NCI-H1436 (cell line): ENCODE measurements around the gene AUTS2.
A peak's percentile ranks its signal among the peaks of the same experiment; 100 is the strongest.

Experiments used
- DNase-seq: peaks from one replicate; lab custom pipeline; 2025; lab: John Stamatoyannopoulos, UW

The AUTS2 gene

DNA sequence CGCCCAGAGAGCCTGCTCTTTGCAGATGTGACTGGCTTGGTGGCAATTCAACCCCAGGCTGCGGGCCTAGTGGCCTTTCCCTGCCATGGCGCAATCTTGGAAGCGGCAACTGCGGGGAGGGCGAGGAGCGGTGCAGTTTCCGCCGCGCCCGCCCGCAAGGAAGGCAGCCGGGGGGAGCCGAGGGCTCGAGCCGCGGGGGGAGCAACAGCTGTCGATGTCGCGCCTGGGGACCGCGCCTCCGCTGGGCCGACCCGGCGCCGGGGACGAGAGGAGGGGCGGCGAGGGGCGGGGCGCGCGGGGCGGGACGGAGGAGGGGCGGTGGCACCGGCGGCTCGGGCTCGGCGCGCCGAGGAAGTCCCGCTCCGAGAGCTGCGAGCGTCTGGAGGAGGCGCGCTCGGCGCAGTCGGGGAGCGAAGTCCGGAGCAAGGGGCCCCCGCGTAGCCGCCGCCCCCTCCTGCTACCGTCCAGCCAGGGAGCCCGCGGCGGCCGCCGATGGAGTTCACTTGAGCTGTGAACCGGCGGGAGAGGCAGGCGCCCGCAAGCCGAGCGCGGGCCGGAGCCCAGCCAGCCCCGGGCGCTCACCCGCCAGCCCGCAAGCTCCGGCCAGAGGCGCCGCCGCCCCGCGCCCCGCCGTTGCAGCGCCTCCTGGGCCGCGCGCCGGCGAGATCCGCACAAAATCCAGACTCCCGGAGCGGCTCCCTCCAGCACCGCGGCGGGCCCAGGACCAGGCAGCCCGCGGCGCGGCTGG, 1095.6 kb downstream of the AUTS2 start:
- peak; percentile 64 for DNase-seq

DNA sequence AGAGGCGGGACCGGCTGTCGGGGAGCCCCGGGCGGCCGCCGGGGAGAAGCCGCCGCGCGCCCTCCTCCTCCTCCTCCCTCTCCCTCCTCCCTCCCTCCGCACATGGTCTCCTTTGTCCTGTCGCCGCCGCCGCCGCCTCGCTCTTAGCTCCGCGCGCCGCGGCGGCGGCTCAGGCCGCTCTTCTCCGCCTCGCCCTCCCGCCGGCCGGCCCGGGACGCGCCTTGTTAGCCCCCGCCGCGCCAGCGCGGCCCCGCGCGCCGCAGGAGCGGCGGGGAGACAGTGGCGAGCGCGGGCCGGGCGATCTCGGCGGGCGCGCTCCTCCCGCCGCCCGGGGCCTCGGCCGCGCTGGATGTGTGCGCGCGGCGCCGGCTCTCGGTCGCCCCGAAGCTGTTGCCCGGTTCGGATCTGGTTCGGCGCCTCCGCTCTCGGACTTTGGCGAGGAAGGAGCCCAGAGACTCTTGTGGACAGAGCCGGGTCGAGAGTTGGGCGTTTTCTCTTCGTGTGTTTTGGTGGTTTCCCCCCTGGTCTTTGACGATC, 1096.2 kb downstream of the AUTS2 start:
- peak; percentile 47 for DNase-seq

- no peak for DNase-seq
These were observed 1096.9 kb downstream of the AUTS2 start for GRCh38 chr7:70694971-70695794.

DNA sequence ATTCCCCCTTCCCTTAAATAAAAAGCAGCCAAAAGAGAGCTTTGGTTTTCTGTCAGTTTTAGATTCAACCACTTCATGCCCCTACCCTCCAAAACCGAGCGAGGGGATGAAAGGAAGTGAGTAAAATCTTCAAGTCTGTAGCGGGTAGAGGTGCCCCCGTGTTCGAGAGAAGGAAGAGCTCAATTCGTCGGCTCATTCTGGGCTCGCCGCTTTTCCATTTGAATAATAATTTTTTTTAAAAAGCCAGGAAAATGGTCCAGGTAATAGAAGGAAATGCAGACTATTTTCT, 1097.5 kb downstream of the AUTS2 start:
- no peak for DNase-seq

DNA sequence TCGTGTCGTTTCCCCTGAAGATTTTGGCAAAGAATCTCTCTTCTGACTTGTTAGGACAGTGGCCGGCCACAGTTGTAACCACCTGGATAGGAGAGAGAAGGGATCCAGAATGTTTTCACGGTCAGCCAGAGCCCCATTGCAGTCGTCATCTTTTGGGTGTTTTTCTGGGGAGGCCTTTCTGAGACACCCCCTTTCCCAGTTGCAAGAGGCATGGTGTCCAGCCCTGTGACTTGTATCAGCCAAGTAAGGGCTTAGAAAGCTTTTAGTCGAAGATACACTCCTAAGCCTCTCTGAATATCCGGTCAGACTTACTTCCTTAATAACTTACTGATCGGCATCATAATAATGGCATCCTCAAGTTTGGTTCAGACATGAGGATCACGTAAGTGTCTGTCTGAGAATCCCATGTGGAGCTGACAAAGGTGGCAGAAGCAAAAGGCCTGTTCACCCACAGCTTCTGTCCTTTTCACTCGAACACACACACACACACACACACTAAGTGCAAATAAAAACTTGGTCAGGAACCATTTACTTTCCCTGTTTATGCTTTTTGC, 1098.0 kb downstream of the AUTS2 start:
- DNase-seq, result no peak

DNA sequence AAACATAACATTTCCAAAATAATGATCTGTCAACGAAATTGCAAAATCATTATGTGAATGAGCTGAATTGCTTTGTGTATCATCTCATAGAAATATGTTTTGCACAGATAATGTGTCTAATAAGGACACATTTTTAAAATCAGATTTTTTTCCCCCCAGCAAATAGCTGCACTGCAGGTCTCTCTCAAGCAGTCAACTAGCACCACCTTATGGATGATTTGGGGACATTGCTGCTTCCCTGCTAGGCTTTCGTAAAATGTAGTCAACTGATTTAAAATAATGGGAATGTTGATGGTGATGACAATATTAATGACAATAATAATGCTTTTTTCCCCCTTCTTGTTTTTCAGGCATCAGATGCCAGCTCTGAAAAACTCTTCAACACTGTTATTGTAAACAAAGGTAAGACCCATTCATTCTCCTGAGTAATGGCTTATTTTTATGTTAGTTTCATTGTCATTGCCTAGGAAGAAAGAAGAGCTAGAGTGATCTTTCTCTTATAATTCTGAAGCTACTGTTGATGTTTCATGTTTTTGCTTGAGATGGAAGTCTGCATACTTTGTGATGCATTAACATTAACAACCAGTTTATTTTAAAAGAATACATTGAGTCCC, 1100.1 kb downstream of the AUTS2 start:
- peak; percentile 47 for DNase-seq

- DNase-seq, result no peak
These were observed 1101.0 kb downstream of the AUTS2 start for GRCh38 chr7:70699271-70699670.

DNA sequence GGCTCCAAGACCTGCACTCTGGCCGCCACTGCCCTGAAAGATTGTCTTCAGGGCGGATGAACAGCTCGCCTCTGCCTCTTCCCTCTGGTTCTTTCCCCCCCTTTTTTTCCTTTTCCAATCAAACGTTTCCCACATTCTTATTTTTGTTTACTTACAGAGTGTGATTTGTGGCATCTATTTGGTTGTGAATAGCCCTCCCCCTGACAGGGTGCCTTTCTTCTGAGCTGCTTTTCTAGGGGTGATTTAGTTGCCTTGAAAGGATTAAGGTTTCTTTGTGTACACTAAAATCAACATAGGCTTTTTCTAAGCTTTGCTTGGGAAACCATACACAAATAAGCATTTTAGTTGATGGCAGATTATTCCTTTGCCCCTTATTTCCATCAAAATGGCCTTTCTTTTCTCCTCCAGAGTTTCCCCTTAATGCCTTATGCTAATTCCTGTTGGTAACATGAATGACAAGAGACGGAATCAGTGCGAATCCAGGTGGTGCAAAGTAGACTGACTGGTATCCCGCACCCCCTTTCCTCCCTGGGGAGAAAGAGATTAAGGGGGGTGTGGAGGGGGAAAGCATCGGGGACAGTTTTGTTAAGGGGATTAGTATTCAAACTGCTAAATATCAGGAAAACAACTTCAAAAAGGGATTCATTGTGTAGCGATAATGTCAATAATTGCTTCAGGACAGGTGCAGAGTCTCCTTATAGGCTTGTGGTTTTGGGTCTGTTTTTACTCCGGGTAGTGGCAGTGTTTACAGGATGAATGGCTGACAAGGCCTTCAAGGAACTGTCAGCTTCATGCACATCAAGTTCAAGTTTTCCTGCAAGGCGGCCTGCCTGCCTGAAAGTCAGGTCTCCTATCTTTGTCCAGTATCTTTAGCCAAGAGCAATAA, 1102.0 kb downstream of the AUTS2 start:
- peak; percentile 61 for DNase-seq

- no peak for DNase-seq
These were observed 1102.7 kb downstream of the AUTS2 start for GRCh38 chr7:70700941-70701425.

DNA sequence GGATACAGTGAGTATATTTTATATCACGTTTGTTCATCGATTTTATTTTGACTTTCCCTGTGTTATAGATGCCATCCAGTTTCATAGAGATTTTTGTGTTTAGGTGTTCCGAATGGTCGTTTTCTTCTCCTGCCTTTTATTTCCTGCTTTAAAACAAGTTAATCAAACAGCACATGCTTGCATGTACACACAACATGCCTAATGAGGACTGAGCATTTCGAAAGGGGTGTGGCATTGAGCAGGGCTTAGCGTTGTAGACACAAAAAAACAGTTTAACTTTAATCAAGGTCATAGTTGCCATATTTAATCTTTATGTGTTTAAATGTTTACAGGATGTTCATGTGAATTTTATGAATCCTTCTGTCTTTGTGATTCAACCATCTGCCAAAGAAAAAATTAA, 1103.2 kb downstream of the AUTS2 start:
- DNase-seq, result no peak

GRCh38 chr7:70701991-70702390, 1103.7 kb downstream of the AUTS2 start:
- DNase-seq, result no peak

DNA sequence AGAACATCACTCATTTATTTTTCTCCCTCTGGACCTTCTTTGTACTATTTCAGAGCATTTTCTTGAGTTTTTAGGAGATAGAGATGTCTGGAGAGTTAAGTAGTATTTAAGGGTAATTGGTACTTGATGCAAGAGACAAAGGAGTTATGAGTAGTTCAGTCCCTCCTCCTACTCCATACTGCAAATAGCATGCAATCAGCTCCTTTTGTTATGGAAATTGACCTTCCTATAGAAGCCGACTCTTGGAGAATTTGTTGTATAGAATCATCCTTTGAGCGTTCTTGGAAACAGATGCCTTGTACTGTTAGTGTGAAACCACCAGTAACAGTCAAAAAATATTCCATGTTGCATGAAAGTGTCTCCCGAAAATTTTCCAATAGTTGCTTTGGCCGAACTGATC, 1105.5 kb downstream of the AUTS2 start:
- DNase-seq, result peak; percentile 41

- peak; percentile 24 for DNase-seq
These were observed 1106.6 kb downstream of the AUTS2 start for GRCh38 chr7:70704831-70705346.

DNA sequence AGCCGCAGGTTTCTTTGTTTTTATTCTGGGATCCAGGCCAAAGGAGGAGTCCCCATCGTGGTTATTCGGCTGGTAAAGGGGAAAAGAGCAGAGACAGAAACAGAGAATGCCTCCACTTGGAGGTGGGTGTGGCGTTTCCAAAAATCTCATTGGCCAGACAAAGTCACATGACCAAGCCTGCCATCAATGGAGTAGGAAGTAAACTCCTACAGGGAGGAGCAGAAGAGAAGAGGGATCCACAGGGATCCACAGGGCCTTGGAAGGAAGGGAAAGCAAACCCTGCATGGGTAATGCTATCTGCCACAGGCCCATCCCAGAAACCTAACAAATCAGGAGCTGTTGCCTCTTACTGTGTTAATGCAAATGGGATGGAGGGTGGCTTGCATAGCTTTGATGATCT, 1107.9 kb downstream of the AUTS2 start:
- no peak for DNase-seq

DNA sequence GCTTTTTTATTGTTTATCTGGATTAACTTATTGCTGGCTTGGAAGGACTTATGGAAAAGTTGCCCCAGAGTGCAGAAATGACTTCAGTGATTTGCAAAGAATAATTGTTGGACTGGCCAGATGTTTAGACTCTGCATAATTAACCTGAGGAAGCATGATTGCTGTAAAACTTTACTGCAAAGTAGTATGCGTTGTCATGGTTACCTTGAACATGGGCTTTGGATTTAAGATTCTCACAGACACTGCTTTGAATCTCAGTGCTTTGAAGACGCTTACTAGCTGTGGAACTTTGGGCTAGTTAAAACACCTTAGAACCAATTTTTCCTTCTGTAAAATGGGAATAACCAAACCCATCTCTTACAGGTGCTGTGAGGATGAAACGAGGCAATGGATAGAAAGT, 1108.4 kb downstream of the AUTS2 start:
- no peak for DNase-seq

GRCh38 chr7:70707823-70708243, 1109.6 kb downstream of the AUTS2 start:
- no peak for DNase-seq

DNA sequence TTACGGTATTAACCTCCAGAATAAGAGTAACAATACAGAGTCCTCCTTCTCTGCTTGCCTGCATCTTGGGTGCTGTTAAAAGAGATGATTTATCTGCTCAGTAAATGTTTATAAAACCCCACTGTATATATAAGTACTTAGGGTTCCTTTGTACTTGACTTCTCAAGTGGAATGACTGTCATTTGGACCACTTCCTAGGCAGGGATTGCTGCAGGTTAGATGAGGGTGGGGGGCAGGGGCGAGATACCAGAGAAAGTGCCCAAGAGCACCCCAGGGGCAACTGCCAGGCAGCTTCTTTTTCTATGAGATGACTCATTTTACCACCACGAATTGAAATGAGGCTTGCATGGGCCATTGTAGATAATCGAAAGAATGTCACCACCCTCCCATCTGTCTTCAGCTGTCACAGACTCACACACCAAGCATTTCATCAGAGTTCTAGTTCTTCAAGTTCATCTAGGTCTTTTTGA, 1111.8 kb downstream of the AUTS2 start:
- DNase-seq, result no peak

GRCh38 chr7:70710651-70711050, 1112.4 kb downstream of the AUTS2 start:
- no peak for DNase-seq

GRCh38 chr7:70711452-70711851, 1113.2 kb downstream of the AUTS2 start:
- DNase-seq, result no peak

- no peak for DNase-seq
These were observed 1114.7 kb downstream of the AUTS2 start for GRCh38 chr7:70712942-70713341.

DNA sequence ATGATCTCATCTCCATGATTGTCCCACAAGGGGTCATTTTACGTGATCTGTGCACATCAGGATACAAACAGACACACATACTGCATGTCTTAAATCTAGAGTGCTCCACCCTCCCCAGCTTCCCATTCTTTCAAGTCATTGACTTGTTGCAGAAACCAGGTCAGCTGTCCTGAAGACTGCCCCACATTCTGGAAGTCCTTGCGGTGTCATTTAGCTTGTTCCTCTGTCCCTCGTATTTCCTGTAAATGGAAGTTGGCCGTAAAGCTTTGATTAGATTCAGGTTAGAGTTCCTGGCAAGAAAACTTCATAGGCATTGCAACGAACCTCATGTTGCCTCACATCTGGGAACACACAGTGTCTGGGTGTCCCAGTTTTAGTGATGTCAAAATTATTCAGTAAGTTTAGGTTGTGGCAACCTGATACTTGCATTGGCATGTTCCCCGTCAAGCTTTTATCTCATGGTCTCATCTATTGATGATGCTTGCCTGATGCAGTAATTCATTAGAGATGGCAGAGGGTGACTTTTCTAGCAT, 1116.3 kb downstream of the AUTS2 start:
- no peak for DNase-seq
